ENCODE results near the gene GNG7.

GRCh38 chr19:2560369-2560768 is 142.1 kb downstream of the GNG7 start:
- TF ChIP-seq POLR2A (IDR thresholded peaks at IDR 0.05): no peak
- TF ChIP-seq CTCF (IDR thresholded peaks at IDR 0.05): no peak
